HEK293 (cell line): Measurements from ENCODE around the gene SCFD1.

Source experiments
- CTCF ChIA-PET: fragments of 350-600 bp; formaldehyde crosslinking; extraction: SDS; loops from one replicate; lab custom pipeline; 2021; ENCODE audit warnings: antibody characterized with exemption; lab: Yijun Ruan, JAX
- POLR2A ChIA-PET: fragments of 300-600 bp; formaldehyde crosslinking; extraction: SDS; loops from one replicate; lab custom pipeline; 2020; ENCODE audit warnings: antibody characterized with exemption, inconsistent platforms; lab: Yijun Ruan, JAX
- H3K27ac ChIP-seq: fragments of 200-500 bp; sonication (Bioruptor generic); 2 replicates; pipeline ENCODE4 v1.5.1; 2014; ENCODE audit warnings: low read depth, low read length, control low read depth, inconsistent platforms; ENCODE audit errors: extremely low read depth
- H3K36me3 ChIP-seq, 2 experiments: fragments of 200-500 bp in 1 of 2; sonication (Bioruptor generic) in 1 of 2; 1 replicate in 1 of 2; 2 replicates in 1 of 2; pipeline ENCODE4 v1.5.1; 2014 to 2017; ENCODE audit warnings: inconsistent platforms in 2 of 2, low read length in 2 of 2; ENCODE audit not compliant: control insufficient read depth in 2 of 2, insufficient read depth in 1 of 2
- H3K4me1 ChIP-seq: fragments of 200-500 bp; sonication (Bioruptor generic); 2 replicates; pipeline ENCODE4 v1.5.1; 2014; ENCODE audit warnings: mild to moderate bottlenecking, low read length, inconsistent platforms; ENCODE audit not compliant: control insufficient read depth, insufficient read depth
- H3K4me3 ChIP-seq: 2 replicates; pipeline ENCODE4 v1.5.1; 2011; ENCODE audit warnings: low read depth, mild to moderate bottlenecking, control low read depth, low read length, moderate library complexity
- H3K9me3 ChIP-seq: fragments of 200-500 bp; sonication (Bioruptor generic); 2 replicates; pipeline ENCODE4 v1.5.1; 2014; ENCODE audit warnings: low read depth, low read length, inconsistent platforms; ENCODE audit not compliant: control insufficient read depth, insufficient read depth
- BCL11A ChIP-seq: fragments of 450-650 bp; formaldehyde crosslinking; IDR thresholded peaks from 2 replicates; pipeline ENCODE4 v1.5.1; 2016; ENCODE audit warnings: low read depth, missing biosample characterization, missing genetic modification characterization
- KLF9 ChIP-seq: fragments of 450-650 bp; formaldehyde crosslinking; IDR thresholded peaks from 2 replicates; pipeline ENCODE4 v1.5.1; 2016; ENCODE audit warnings: missing biosample characterization, missing genetic modification characterization, low read depth
- OSR2 ChIP-seq: fragments of 450-650 bp; formaldehyde crosslinking; IDR thresholded peaks from 2 replicates; pipeline ENCODE4 v1.5.1; 2016; ENCODE audit warnings: missing biosample characterization, missing genetic modification characterization
- SCRT2 ChIP-seq: fragments of 450-650 bp; formaldehyde crosslinking; IDR thresholded peaks from 2 replicates; pipeline ENCODE4 v1.5.1; 2016; ENCODE audit warnings: missing biosample characterization, missing genetic modification characterization
- SP7 ChIP-seq: fragments of 450-650 bp; formaldehyde crosslinking; IDR thresholded peaks from 2 replicates; pipeline ENCODE4 v1.5.1; 2016; ENCODE audit warnings: missing biosample characterization, missing genetic modification characterization
- ZBTB48 ChIP-seq: fragments of 450-650 bp; formaldehyde crosslinking; IDR thresholded peaks from 2 replicates; pipeline ENCODE4 v1.5.1; 2016; ENCODE audit warnings: missing biosample characterization, missing genetic modification characterization
- ZFP69B ChIP-seq: fragments of 450-650 bp; formaldehyde crosslinking; IDR thresholded peaks from 2 replicates; pipeline ENCODE4 v1.5.1; 2016; ENCODE audit warnings: missing biosample characterization, missing genetic modification characterization
- ZIC2 ChIP-seq: fragments of 450-650 bp; formaldehyde crosslinking; IDR thresholded peaks from 2 replicates; pipeline ENCODE4 v1.5.1; 2016; ENCODE audit warnings: missing biosample characterization, missing genetic modification characterization
- ZNF175 ChIP-seq: fragments of 450-650 bp; formaldehyde crosslinking; IDR thresholded peaks from 2 replicates; pipeline ENCODE4 v1.5.1; 2016; ENCODE audit warnings: missing biosample characterization, missing genetic modification characterization
- ZNF223 ChIP-seq: fragments of 450-650 bp; formaldehyde crosslinking; IDR thresholded peaks from 2 replicates; pipeline ENCODE4 v1.5.1; 2016; ENCODE audit warnings: missing biosample characterization, missing genetic modification characterization
- ZNF24 ChIP-seq: fragments of 450-650 bp; formaldehyde crosslinking; IDR thresholded peaks from 2 replicates; pipeline ENCODE4 v1.5.1; 2016; ENCODE audit warnings: missing biosample characterization, missing genetic modification characterization
- ZNF433 ChIP-seq: fragments of 450-650 bp; formaldehyde crosslinking; IDR thresholded peaks from 2 replicates; pipeline ENCODE4 v1.5.1; 2016; ENCODE audit warnings: missing biosample characterization, missing genetic modification characterization, low read depth
- ZNF623 ChIP-seq: fragments of 450-650 bp; formaldehyde crosslinking; IDR thresholded peaks from 2 replicates; pipeline ENCODE4 v1.5.1; 2016; ENCODE audit warnings: missing biosample characterization, missing genetic modification characterization
- ZNF670 ChIP-seq: fragments of 450-650 bp; formaldehyde crosslinking; IDR thresholded peaks from 2 replicates; pipeline ENCODE4 v1.5.1; 2016; ENCODE audit warnings: missing biosample characterization, missing genetic modification characterization, low read depth
- ZNF785 ChIP-seq: fragments of 450-650 bp; formaldehyde crosslinking; IDR thresholded peaks from 2 replicates; pipeline ENCODE4 v1.5.1; 2016; ENCODE audit warnings: missing biosample characterization, missing genetic modification characterization
- ZSCAN16 ChIP-seq: fragments of 450-650 bp; formaldehyde crosslinking; IDR thresholded peaks from 2 replicates; pipeline ENCODE4 v1.5.1; 2016; ENCODE audit warnings: missing biosample characterization, missing genetic modification characterization
- TF ChIP-seq, protein P1 (sequence below): sonication (generic); formaldehyde crosslinking; IDR thresholded peaks from 2 replicates; pipeline ENCODE4 v1.8.1; 2022; ENCODE audit warnings: mild to moderate bottlenecking, moderate library complexity, missing genetic modification reagents
- TF ChIP-seq, protein P2 (sequence below): fragments of 450-650 bp; formaldehyde crosslinking; IDR thresholded peaks from 2 replicates; pipeline ENCODE4 v1.5.1; 2017; ENCODE audit warnings: missing biosample characterization, missing genetic modification characterization
- TF ChIP-seq, protein P3 (sequence below): fragments of 450-650 bp; formaldehyde crosslinking; IDR thresholded peaks from 2 replicates; pipeline ENCODE4; 2016; ENCODE audit warnings: missing biosample characterization, missing genetic modification characterization
- TF ChIP-seq, protein P4 (sequence below): fragments of 450-650 bp; formaldehyde crosslinking; IDR thresholded peaks from 2 replicates; pipeline ENCODE4 v1.5.1; 2016; ENCODE audit warnings: missing biosample characterization, missing genetic modification characterization

Gene SCFD1

DNA sequence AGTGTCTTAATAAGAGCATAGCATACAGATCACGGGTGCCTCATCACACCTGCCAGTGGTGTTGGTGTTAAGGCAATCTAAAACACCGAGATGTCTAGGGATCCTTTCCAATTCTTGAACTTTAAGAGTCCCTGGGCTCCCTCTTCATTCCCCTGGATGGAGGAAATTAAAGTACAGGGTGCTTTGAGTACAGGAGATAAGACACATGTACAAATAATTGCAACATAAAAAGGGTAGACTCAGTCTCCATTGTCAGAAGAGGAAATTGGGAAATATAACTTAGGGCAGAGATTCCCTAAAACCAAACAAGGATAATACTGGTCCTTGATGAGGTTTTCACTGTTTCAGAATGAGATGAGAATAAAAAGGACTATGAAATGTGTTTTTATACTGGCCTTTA lies 34.9 kb downstream of the SCFD1 start:
- 0 out of 2 replicates have a peak, but pooled peaks have one; percentile 36 for TF ChIP-seq ZBTB48 (tag by site-specific recombination)
- TF ChIP-seq SP7 (tag by site-specific recombination): no peak
- POLR2A ChIA-PET: no interaction called here
- Histone ChIP-seq H3K36me3 (peaks cover 46 to 75% of the 10 kb centered on the region in 2 experiments), H3K4me3 (no peak overlapping the region), H3K4me1 (no peaks in the 10 kb centered on the region), H3K27ac (no peak overlapping the region), H3K9me3 (no peaks in the 10 kb centered on the region)
- CTCF ChIA-PET: interaction anchor here (0.7 to 1.0 kb wide), 2 partner anchors 9 to 14 kb away, joined by 3 read pairs; no protein-coding TSS in a partner anchor

DNA sequence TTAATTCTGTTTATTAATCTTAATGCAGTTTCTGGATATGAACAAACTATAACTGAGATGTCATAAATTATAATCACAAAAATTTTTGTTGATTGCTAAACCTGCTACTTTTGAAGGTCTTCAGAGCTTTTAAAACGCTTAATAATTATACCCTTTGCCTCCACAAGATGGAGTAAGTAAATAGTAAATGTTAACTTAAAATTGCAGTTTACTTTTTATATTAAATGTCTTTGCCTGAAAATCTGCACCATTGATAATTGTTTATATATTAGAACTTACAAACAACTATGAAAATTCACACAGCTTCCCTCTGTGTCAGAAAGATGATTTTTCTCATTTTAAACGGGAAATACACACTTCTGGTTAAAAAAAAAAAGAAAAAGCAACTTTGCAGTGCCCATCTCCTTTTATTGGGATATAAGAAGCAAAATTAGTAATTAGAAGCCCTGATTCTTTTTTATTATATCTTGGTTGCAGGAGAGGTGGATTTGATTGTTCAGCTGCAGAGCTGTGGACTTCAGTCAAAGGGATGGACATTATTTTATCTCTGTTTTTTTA lies 35.6 kb downstream of the SCFD1 start:
- TF ChIP-seq ZSCAN16 (no peak), ZNF623 (tag by site-specific recombination) (no peak), ZNF670 (no peak), ZNF785 (no peak), OSR2 (tag by site-specific recombination) (no peak), BCL11A (tag by site-specific recombination) (no peak), ZNF433 (no peak), ZNF223 (tag by site-specific recombination) (no peak), ZFP69B (tag by site-specific recombination) (no peak), ZNF24 (tag by site-specific recombination) (no peak), ZNF175 (tag by site-specific recombination) (no peak), ZBTB48 (tag by site-specific recombination) (no peak), SCRT2 (tag by site-specific recombination) (no peak), KLF9 (tag by site-specific recombination) (no peak), ZIC2 (tag by site-specific recombination) (no peak)
- TF ChIP-seq, protein P1, sequence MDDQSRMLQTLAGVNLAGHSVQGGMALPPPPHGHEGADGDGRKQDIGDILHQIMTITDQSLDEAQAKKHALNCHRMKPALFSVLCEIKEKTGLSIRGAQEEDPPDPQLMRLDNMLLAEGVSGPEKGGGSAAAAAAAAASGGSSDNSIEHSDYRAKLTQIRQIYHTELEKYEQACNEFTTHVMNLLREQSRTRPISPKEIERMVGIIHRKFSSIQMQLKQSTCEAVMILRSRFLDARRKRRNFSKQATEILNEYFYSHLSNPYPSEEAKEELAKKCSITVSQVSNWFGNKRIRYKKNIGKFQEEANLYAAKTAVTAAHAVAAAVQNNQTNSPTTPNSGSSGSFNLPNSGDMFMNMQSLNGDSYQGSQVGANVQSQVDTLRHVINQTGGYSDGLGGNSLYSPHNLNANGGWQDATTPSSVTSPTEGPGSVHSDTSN (CRISPR knock-in tag): no peak
- TF ChIP-seq, protein P2, sequence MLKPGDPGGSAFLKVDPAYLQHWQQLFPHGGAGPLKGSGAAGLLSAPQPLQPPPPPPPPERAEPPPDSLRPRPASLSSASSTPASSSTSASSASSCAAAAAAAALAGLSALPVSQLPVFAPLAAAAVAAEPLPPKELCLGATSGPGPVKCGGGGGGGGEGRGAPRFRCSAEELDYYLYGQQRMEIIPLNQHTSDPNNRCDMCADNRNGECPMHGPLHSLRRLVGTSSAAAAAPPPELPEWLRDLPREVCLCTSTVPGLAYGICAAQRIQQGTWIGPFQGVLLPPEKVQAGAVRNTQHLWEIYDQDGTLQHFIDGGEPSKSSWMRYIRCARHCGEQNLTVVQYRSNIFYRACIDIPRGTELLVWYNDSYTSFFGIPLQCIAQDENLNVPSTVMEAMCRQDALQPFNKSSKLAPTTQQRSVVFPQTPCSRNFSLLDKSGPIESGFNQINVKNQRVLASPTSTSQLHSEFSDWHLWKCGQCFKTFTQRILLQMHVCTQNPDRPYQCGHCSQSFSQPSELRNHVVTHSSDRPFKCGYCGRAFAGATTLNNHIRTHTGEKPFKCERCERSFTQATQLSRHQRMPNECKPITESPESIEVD (tag by site-specific recombination): no peak
- TF ChIP-seq, protein P3, sequence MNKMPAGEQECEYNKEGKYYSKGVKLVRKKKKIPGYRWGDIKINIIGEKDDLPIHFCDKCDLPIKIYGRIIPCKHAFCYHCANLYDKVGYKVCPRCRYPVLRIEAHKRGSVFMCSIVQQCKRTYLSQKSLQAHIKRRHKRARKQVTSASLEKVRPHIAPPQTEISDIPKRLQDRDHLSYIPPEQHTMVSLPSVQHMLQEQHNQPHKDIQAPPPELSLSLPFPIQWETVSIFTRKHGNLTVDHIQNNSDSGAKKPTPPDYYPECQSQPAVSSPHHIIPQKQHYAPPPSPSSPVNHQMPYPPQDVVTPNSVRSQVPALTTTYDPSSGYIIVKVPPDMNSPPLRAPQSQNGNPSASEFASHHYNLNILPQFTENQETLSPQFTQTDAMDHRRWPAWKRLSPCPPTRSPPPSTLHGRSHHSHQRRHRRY (tag by site-specific recombination): no peak
- TF ChIP-seq, protein P4, sequence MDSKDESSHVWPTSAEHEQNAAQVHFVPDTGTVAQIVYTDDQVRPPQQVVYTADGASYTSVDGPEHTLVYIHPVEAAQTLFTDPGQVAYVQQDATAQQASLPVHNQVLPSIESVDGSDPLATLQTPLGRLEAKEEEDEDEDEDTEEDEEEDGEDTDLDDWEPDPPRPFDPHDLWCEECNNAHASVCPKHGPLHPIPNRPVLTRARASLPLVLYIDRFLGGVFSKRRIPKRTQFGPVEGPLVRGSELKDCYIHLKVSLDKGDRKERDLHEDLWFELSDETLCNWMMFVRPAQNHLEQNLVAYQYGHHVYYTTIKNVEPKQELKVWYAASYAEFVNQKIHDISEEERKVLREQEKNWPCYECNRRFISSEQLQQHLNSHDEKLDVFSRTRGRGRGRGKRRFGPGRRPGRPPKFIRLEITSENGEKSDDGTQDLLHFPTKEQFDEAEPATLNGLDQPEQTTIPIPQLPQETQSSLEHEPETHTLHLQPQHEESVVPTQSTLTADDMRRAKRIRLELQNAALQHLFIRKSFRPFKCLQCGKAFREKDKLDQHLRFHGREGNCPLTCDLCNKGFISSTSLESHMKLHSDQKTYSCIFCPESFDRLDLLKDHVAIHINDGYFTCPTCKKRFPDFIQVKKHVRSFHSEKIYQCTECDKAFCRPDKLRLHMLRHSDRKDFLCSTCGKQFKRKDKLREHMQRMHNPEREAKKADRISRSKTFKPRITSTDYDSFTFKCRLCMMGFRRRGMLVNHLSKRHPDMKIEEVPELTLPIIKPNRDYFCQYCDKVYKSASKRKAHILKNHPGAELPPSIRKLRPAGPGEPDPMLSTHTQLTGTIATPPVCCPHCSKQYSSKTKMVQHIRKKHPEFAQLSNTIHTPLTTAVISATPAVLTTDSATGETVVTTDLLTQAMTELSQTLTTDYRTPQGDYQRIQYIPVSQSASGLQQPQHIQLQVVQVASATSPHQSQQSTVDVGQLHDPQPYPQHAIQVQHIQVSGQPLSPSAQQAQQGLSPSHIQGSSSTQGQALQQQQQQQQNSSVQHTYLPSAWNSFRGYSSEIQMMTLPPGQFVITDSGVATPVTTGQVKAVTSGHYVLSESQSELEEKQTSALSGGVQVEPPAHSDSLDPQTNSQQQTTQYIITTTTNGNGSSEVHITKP: no peak
- Histone ChIP-seq H3K4me1 (no peaks in the 10 kb centered on the region), H3K4me3 (no peak overlapping the region), H3K27ac (no peak overlapping the region), H3K9me3 (no peaks in the 10 kb centered on the region), H3K36me3 (peaks cover 44 to 77% of the 10 kb centered on the region in 2 experiments)
- ChIA-PET POLR2A (no interaction called here), CTCF (interaction anchor here (0.6 to 1.0 kb wide), 5 partner anchors 9 to 283 kb away, joined by 3 to 12 read pairs (median 3); no protein-coding TSS in a partner anchor)
